Measurements from ENCODE around the gene ZCWPW2.
A peak's percentile ranks its signal among the peaks of the same experiment; 100 is the strongest.

The ZCWPW2 gene, protein sequence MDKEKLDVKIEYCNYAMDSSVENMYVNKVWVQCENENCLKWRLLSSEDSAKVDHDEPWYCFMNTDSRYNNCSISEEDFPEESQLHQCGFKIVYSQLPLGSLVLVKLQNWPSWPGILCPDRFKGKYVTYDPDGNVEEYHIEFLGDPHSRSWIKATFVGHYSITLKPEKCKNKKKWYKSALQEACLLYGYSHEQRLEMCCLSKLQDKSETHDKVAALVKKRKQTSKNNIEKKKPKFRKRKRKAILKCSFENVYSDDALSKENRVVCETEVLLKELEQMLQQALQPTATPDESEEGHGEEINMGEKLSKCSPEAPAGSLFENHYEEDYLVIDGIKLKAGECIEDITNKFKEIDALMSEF

DNA sequence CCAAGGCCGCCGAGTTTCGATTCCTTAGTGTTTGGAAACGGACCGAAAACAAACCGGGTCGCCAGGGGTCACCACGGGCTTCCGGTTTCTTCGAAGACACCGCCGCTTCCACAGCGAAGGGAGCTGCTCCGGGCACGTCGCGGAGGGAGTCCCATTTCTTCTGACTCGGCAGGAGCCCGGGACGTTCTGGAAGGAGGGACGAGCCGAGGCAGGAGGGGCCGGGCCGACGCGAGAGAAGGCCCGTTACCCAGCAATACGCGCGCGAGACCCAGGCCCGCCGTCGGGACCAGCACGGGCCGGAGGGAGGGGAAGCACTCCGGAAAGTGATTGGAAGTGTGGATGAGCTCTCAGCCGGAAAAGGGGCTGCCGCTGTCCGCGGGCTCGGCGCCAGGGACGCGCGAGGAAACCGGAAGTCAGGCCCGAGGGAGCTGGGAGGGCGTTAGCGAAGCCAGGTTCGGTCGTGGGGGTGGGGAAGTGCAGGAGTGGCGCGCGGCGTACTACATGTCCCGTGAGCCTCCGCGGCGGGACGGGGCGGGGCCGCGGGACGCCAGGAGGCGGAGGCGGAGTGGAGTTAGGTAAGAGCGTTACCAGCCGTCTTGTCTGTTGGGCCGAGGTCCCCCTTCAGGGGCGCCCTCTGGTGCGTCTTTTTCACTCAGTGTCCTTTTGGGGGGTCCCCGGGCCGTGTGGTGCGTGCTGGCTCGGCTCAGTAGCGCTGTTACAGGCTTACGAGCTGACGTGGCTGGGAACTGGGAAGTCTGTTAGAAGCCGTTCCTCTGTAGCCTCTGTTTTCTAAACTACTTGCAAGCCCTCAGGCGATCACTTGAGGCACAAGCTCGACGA, at the start of gene ZCWPW2, which contains the start of gene AZI2:
ZCWPW2 (plus strand) TSS at position 93 of the 840 bp plus-strand sequence. CDS start 64,348 bp downstream, outside the sequence.
AZI2 (minus strand) TSS at position 196 of the 840 bp plus-strand sequence. CDS start 8,207 bp downstream, outside the sequence.
- peak; percentile 92 for DNase-seq (ENCODE audit: low read depth, low spot score)

DNA sequence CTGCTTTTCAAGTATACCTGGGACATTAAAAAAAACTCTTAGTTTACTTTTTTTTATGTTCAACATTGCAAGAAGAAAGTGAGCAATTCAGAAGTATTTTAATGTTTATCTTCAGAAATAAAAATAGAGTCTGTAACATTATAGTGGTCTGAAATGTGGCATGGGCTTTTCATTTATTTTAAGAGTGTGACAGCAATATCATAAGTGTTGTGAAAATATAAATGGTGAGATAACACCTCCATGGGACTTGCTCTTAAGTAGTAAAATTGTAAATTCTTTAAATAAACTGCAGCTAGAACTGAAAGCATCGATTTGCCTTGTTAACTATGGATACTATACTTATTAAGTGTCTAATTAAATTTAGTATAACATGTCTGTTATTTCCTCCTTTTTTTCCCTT, 48.8 kb upstream of the ZCWPW2 start:
- DNase-seq (ENCODE audit: low read depth, low spot score) = no peak

DNA sequence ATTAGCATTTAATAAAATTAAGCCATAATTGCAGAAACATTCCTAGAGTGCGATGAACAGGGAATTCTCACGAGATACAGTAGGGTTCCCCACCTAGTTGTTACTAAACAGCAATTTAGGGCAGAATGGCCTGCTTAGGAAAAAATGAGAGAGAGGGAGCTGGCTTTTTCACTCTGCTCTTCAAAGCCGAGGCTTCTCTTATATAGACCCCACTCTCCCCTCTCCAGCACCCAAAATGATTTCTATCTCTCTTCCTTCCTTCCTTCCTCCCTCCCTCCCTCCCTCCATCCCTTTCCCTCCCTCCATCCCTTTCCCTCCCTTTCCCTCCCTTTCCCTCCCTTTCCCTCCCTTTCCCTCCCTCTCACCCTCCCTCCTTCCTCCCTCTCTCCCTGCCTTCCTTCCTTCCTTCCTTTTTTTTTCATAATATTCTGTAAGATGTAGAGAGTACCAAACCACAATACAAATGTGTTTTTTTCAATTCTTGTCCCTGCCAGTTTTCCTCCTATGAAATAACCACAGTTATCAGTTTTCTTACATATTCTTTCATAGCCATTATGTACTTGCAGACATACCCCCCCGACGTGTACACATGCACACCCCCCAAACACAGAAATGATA, 48.1 kb upstream of the ZCWPW2 start:
- DNase-seq (ENCODE audit: low read depth, low spot score) = no peak

DNA sequence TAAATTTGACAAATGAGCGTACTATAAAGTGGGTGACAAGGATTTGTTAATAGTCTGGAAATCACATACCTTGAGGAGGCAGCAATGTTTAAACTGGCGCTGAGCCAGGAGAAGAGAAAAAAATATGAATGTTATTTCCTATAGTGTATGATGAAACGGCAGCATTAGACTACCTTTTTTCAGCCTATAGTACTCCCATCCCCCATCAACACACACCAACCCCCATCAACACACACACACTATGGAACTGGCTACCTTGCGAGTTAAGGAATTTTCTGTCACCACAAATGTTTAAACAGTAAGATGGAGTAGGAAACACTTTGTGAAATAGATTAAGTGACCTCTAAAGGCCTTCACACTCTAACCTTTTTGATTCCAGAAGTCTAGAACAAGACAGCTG, 46.8 kb upstream of the ZCWPW2 start:
- DNase-seq (ENCODE audit: low read depth, low spot score) = no peak

DNA sequence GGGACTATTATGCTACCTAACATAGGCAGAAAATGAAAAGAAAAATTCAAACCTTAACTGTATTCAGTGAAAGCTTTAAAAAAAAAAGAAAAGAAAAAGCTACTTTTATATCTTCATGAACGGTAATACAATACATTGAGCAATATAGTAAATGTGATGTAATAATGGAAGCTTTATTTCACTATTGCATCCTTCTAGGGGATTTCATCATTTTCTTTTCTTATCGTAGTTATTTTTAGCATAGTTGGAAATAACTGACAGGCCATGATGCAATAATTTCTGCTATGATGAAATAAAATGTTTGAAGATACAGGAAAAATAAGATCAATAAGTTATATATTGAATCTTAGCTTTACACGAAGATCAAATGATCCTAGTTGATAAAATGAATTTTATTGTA, 40.3 kb upstream of the ZCWPW2 start:
- no peak for DNase-seq (ENCODE audit: low read depth, low spot score)

DNA sequence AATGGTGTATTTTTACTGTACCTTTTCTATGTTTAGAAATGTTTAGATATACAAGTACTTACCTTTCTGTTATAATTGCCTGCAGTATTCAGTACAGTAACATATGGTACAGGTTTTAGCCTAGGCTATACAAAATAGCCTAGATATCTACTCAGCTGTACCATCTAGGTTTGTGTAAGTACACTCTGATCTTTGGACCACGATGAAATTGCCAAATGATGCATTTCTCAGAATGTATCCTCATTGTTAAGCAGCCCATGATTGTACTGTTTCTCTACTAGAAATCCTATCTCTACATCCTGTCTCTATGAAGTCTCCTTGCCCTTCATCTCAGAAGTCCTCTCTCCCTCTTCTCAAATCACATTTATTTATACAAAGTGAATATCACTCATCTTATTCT, 32.8 kb upstream of the ZCWPW2 start:
- DNase-seq (ENCODE audit: low read depth, low spot score) = no peak

DNA sequence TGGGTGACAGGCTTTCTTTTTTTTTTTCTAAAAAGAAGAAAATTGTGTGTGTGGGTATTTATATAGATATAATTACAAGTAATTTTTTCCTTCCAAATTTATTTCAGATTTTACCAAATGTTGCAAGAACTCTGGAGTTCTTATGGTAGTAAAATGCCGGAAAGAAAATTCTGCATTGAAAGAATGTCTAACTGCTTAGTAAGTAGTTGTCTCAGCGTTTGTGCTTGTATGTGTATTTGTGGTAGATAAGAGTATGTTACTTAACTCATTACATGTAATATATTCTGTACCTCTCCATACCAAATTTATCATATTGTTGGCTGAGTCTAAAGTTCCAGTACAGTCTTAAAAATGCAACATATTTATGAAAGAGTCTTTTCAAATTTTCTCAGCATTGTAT, 32.3 kb upstream of the ZCWPW2 start:
- DNase-seq (ENCODE audit: low read depth, low spot score) = no peak

DNA sequence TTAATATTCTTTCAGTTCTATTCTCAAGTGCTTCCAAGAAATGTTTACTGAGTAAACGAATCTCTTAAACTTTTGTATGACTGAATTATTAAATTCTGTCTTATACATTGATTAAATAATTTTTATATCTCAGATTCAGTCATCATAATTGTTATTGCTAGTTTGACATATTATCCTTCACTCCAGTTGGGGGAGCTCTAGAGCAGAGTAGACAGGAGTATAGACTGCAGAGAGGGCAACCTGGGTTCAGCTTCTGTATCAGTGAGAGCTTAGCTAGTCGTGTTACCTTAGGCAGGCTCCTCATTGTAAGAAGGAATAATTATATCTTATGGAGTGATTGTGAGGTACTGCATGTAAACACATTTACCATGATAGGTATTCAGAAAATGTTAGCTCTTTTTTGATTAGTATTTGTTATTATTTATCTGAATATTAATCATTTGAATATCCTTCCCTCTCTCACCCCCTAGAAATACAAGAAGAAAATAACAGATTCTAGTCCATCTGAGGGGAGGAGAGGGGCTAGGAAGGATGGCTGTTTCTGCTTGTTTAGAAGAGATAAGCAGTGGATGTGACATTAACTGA, 31.0 kb upstream of the ZCWPW2 start:
- no peak for DNase-seq (ENCODE audit: low read depth, low spot score)

DNA sequence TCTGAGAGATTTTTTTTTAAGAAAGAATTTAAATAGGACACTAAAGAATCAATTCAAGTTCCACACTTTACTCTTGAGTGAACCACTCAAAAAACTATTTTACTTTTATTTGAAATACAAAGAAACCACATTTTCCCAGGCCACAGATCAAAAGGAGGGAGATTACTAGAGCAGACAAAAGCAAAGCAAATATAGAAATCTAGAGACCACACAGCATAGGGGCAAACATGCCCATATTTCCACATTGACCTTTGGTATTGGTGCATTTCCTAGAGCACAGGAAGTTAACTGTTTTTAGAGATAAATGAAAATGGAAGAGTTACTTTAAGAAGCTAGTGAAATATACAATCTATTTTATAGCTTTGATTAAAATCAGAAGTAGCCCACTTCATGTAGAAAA, 27.5 kb upstream of the ZCWPW2 start:
- DNase-seq (ENCODE audit: low read depth, low spot score) = no peak

DNA sequence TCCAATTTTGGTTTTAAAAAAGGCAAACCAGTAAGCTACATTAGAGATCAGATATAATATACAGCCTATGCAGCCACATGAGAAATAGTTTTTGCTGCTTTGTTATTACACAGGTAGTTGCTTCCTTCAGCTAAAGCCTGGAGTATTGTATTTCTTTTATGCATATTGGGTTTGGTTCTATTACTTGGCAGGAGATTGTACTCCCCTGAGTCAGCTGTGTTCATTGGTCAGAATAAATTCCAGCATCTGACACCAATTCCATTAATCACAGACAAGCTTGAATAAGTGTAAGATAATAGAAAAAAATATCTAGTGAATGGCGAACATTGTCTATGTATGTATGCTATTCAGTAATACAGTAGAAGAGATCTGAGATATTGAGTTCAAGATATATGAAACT, 26.1 kb upstream of the ZCWPW2 start:
- no peak for DNase-seq (ENCODE audit: low read depth, low spot score)

DNA sequence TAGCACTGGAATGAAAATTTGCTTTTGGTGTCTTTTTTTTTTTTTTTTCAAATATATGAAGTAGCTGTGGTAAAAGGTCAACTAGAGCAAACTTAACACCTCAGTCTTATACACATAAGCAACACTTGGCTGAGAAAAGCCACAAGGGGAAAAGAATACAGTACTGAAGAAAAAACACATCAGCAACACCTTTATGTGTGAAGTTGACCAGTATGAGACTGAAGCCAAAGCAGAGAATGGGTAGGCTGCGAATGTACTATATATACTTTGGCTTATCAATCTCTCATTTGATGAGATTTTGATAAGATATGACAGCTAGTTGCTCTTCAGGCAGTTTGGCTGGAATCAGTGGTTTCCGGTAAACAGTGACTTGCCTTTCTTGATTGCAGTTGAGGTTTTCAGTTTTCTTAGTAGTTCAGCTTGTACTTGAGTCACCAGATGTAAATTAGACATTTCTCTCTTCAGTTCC, 22.0 kb upstream of the ZCWPW2 start:
- no peak for DNase-seq (ENCODE audit: low read depth, low spot score)

DNA sequence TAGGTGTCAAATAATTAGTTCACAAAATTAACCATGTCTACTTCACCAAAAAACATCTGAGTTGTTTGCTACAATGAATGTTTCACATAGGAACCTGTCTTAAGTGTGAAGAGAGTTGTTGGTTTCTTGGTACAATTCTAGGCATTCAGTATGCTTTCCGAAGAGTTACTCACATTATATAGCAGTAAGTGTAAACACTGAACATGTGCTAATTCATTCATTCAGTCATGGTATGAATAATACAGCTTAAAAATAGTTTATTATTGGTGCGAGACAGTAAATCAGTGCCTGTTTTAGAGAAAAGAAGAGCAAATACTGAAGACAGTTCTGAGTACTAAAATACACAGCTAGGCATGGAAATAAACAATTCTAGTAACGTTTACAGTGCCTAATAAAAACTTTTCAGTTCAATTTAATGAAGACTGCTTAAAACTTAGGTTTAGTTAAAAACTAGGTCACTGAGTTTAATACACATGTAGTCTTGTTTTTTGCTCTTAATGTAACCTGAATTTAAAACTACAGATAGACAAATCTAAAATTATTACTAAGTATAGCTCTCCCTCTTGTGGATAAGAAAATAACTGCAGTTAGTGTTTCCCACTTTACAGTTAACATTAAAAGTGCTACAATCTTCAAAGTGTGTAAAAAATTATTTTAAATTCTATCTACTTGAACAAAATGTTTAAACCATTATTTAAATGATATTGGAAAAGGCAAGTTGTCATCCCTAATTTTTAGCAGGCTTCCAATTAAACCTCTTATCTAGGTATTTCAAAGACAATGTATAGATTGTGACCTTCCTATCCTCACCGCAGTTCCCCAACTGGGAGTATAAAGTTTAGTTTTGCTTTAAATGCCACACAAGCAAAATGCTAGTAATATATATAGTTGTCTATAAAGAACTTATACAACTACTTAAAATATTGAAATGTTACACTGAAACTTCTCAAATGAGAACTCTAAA, 20.1 kb upstream of the ZCWPW2 start:
- DNase-seq (ENCODE audit: low read depth, low spot score) = no peak

DNA sequence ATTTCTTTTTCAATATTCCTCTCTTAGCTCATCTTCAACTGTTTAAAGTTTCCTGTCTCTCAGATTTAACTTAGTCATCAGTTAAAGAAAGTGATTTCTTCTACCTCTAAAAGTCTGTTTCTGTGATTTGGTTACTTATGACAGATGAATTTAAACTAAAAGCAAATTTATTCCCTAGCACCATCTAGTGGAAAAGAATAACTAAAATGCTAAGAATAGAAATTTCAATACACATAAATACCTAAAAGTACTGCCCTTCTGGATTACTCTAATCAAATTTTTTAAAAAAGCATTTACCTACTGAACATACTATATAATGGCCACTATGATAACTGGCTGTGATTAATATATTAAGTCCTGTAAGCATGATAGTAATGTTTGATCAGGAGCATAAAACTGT, 14.0 kb upstream of the ZCWPW2 start:
- no peak for DNase-seq (ENCODE audit: low read depth, low spot score)

DNA sequence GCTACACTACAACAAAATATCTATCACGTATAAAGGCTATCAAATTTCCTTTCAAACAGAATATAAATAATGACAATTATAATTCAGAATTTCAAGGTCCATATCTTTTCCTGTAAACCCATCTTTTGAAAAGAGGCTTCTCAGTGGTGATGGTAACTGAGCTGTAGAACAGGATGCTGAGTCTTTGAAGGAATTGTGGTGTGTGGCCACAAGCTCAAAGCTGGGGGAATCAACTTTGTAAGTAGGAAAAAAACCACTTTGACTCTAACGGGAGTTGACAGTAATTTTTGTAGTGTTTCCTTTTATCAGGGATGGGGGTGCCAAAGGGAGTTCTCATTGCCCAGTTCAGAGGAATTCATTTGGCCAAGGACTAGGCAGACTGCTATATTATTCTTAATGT, 13.3 kb upstream of the ZCWPW2 start:
- DNase-seq (ENCODE audit: low read depth, low spot score) = no peak

DNA sequence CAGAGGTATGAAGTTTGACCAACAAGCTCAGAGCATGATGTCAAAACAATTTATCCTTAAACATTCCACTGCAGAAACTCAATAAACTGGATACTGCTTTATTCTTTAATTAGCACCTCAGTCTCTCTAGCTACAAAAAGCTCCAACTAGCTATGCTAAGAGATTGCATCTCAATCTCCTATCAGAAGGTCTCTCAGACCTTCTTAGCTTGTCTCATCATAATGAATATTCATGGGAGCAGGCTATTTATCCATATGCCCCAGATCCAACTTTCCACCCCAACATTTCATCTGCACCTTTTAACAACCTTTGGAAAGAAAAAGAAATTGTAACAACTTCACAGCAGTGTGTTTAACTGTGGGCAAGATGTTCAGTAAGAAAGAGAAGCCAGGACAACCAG, 11.3 kb upstream of the ZCWPW2 start:
- no peak for DNase-seq (ENCODE audit: low read depth, low spot score)

DNA sequence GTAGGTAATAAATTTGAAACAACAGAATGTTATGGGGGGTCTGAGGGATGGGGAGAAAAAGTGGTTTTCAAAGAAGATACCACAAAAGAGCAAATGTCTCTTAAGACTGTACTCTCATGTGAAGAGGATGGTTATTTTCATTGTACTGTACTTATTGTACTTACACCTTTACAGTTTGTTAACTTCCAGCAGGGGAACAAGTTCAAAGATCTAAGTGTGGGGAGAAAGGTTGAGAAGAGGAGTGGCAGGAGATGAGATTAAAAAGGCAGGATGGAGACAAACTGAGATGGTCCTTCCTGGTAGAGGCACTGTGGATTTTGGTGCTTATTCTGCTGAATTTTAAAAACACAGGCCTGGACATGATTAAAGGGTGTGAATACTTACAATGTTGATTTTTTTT, 5.4 kb upstream of the ZCWPW2 start:
- no peak for DNase-seq (ENCODE audit: low read depth, low spot score)

DNA sequence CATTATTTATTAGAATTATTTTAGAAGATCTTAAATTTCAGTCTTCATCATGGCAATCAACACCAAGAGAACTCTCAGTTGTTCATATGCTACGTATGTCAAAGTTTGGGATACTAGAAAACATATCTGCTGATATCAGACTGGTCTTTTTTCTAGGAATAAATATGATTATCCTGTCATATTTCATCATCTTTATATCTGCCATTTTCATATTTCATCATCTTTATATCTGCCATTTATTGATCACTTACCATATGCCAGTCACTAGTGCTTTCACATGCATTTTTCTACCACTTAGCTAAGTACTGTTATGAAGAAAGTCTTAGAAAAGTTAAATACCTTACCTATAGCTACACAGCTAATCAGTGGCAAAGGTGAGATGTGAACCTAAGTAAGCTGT, 2.8 kb upstream of the ZCWPW2 start:
- no peak for DNase-seq (ENCODE audit: low read depth, low spot score)

DNA sequence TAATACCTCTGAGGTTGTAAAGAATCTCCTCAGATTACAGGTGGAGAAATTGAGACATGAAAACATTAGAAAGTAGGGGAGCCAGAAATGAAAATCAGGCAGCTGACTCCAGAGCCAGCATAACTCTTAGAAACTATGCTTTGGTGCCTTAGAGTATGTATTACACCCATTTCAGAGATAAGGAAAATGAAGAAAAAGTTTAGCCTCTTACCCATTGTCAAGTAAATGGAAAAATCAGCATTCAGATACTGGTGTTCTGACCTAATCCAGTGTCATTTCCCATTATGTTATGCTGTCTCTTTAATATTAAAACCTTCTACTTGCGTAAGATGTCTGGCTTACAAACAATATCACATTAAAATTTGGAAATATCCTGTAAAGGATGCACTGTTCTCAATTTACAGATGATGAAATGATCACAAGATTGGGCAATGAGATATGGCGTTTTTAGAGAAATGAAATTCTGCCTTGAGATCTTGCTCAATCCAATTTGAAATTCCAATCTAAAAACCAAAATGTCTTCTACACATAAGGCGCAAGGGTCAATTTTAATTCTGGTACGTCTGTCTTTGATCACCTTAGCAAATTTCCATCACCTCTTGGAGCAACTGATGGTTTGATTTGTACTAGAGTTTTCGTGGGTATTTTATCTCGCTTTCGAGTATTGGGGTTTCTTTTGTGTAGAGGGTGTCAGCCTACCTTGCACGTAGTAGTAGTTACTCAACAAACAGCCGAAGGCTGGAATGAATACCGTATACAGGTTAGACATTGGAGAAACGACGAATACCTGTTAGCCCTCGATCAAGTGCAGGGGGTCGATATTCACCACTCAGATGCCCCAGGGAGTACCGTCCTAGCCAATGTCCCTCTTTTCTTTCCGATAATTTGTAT, 902 bp upstream of the ZCWPW2 start:
- no peak for DNase-seq (ENCODE audit: low read depth, low spot score)

DNA sequence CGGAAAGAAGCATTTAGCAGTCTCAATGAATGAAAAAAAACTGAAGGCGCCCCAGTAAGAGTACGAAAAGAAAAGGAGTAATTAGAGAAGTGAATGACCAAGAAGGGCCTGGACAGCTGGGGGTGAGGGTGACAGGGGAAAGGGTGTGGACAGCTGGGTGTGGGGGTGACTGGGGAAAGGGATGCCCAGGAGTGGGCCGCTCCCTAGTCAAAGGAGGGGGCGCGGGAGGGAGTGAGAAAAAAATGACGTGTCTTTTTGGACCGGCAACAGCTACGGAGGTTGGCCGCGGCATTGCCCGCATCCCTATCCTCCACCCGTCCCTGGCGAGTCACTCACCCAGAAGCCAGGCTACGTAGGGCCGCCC, 274 bp upstream of the ZCWPW2 start:
- DNase-seq (ENCODE audit: low read depth, low spot score) = no peak

DNA sequence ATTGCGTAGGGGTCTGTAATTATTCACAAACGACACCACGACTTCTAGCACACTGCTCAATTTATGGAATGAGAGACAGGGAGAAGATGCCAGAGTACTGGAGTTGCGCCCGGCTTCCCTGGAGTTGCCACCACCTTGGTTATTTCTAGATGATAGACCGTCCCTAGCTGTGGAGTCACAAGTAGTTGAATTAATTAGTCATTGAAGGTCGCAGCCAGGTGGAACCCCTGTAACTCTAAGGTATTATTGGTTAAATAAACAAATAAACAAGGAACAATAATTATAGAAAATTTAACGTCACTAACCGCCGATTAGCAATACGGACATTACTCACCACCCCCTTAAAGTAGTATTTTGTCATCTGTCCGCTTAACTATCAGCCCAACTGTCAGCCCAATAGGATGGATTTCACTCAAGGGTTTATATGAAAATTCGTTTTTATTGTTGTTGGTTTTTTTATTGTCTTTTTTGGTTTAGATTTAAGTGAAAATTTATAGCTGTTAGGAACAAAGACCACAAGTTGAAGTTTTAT, 1.0 kb downstream of the ZCWPW2 start:
- no peak for DNase-seq (ENCODE audit: low read depth, low spot score)

Measured in smooth muscle cell of the brain vasculature (primary cell).